Measurements from ENCODE around the gene TMEM222. TPM values are rescaled to one million over a fixed set of nuclear protein-coding genes. Genes with fewer than 3 reads are reported as not detected.

Gene TMEM222
- total RNA-seq, 2 experiments from 2014 or later: 33.7 to 35.7 TPM

DNA sequence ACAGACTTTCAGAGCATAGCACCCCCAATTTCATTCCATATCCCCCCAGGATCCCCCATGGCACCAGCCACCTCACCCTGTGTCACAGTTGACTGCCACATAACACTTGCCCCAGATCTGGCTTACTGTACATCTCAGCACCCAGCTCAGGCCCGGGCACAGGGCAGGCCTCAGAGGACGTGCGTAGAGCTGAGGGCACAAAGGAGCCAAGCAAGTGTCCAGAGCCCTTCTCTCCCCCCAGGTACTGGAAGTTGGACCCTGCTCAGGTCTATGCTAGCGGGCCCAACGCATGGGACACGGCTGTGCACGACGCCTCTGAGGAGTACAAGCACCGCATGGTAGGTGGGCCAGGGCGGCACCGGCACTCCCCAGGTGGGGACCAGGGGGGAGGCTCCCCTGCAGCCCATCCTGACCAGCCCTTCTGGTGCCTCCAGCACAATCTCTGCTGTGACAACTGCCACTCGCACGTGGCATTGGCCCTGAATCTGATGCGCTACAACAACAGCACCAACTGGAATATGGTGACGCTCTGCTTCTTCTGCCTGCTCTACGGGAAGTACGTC lies 11.8 kb downstream of the TMEM222 start:
- Mint-ChIP-seq H3K9me3 (no peaks in the 10 kb centered on the region), H3K27me3 (no peaks in the 10 kb centered on the region), H3K4me3 (no peak overlapping the region), H3K4me1 (peaks cover 29% of the 10 kb centered on the region), H3K27ac (no peak overlapping the region), H3K36me3 (ENCODE audit: low read depth) (peaks cover 61% of the 10 kb centered on the region)
- ChIA-PET CTCF (interaction anchor here (0.6 to 3.0 kb wide), 15 partner anchors 10 to 420 kb away, joined by 3 to 45 read pairs (median 6); partner anchors contain the start of genes SYTL1 and WDTC1), POLR2A (interaction anchor here (1.4 to 3.1 kb wide), 2 partner anchors 8 to 10 kb away, joined by 6 to 19 read pairs; partner anchors contain the start of gene SYTL1)
- no peak for DNase-seq

DNA sequence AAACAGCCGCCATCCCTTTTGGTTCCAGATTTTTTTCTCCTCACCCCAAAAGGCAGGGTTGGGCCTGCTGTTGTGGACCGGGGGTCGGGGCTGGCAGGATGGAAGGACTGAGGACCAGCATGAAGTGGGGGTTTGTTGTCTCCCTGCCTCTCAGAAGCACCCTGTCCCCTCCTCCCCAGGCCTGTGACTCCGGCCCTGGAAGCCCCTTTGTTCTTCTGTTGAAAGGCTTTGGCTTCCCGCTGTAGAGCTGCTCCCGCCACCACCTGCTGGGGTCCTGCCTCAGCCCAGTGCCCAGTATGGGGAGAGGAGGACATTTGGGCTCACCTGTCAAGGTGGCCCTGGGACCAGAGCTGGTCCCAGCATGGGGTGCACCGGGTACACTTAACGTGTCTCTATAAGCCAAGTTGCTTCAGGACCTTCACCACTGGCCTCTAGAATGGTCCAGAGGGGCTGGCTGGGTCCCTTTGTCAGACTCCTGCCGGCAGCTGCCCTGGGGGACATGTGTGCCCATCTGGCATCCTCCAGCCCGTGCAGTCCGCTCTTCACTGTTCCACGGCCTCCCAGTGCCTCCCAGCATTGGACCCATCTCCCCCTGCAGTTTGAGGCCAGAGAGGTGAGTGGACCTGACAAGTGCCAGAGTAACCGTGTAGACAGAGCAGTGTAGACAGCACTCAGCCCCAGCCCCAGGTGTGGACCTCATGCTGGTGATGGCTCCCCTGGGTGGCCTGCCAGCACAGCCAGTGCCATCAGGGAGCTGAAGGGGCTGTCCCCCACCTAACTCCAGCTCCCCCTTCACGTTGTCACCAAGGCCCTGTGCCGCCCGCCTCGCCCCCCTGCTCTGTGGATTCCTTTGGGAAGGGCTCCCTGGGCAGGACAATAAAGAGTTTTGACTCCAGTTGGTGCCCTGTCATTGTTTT lies 13.8 kb downstream of the TMEM222 start:
- DNase-seq: no peak
- ChIA-PET POLR2A (interaction anchor here (0.6 to 1.2 kb wide), 3 partner anchors 13 to 433 kb away, joined by 3 to 5 read pairs (median 3); no protein-coding TSS in a partner anchor), CTCF (interaction anchor here (1.0 kb wide), 1 partner anchor 21 kb away, joined by 4 read pairs; no protein-coding TSS in a partner anchor)
- H3K4me1 Mint-ChIP-seq: peaks cover 40% of the 10 kb centered on the region
- no peak overlapping the region for H3K4me3 Mint-ChIP-seq
- no peaks in the 10 kb centered on the region for H3K27me3 Mint-ChIP-seq
- no peaks in the 10 kb centered on the region for H3K9me3 Mint-ChIP-seq
- peaks cover 52% of the 10 kb centered on the region for H3K36me3 Mint-ChIP-seq (ENCODE audit: low read depth)
- H3K27ac Mint-ChIP-seq: no peak overlapping the region

DNA sequence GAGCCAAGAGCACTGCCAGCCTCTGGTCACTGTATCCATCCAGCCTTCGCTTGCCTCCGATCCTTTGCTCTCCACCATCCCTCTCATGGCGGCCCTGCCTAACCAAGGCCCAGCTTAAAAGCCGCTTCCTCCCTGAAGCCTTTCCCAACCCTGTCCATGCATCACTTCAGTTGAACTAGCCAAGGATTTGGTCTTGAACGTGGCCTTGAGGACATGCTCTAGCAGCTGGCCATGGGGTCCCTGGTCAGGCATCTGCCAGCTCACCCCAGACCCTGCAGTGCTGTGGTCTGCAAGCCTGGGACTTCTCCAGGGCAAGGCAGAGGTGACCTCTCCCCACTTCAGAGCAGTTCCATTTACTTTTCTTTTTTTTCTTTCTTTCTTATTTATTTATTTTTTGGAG lies 14.8 kb downstream of the TMEM222 start:
- Mint-ChIP-seq H3K4me1 (peaks cover 40% of the 10 kb centered on the region), H3K4me3 (no peak overlapping the region), H3K9me3 (no peaks in the 10 kb centered on the region), H3K36me3 (ENCODE audit: low read depth) (peaks cover 47% of the 10 kb centered on the region), H3K27ac (no peak overlapping the region), H3K27me3 (no peaks in the 10 kb centered on the region)
- CTCF ChIA-PET: interaction anchor here (0.9 to 1.0 kb wide), 2 partner anchors 20 to 21 kb away, joined by 3 to 4 read pairs; no protein-coding TSS in a partner anchor
- POLR2A ChIA-PET: interaction anchor here (0.6 to 1.2 kb wide), 2 partner anchors 51 to 434 kb away, joined by 3 read pairs; no protein-coding TSS in a partner anchor
- no peak for DNase-seq

DNA sequence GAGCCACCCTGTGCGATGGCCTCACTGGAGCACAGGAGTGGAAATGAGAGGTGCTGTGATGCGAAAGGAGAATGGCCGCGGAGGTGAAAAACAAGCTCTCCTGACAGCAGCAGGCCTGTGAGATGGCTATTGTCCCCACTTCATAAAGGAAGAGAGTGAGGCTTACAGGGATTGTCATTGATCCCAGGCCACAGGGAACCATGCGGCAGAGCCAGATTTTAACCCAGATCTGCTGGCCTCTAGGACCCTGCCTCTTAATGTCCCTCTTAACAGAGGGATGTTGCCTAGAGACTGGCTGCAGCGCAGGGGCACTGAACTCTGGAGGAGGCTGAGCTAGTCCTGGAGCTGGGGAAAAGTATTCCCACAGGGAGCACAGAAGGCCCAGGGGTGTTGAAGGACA lies 16.8 kb downstream of the TMEM222 start:
- peaks cover 32% of the 10 kb centered on the region for H3K4me1 Mint-ChIP-seq
- H3K9me3 Mint-ChIP-seq: no peaks in the 10 kb centered on the region
- H3K36me3 Mint-ChIP-seq (ENCODE audit: low read depth): peaks cover 40% of the 10 kb centered on the region
- CTCF ChIA-PET: interaction anchor here (0.5 kb wide), 1 partner anchor 15 kb away, joined by 3 read pairs; no protein-coding TSS in a partner anchor
- no peak overlapping the region for H3K4me3 Mint-ChIP-seq
- no peak for DNase-seq
- no peak overlapping the region for H3K27ac Mint-ChIP-seq
- H3K27me3 Mint-ChIP-seq: no peaks in the 10 kb centered on the region
- POLR2A ChIA-PET: interaction anchor here (0.9 kb wide), 1 partner anchor 18 kb away, joined by 3 read pairs; no protein-coding TSS in a partner anchor

DNA sequence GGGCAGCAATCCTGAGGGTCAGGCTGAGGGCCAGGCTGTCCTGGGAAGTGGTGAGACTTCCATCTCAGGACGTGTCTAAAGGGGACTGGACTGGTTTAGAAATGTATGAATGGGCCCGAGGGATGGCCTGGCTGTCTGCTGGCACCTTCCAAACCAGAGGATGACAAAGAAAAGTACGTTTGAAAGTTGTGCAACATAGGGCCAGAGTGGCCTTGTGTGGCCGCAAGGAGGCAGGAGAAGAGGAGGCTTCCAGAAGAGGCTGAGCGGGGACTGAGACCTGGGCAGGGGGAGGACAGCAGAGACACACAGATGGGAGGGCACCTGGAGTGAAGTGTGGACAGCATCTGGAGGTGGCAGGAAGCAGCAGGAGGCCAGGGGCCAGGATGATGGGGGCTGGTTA lies 17.2 kb downstream of the TMEM222 start:
- ChIA-PET CTCF (interaction anchor here (0.5 kb wide), 1 partner anchor 15 kb away, joined by 3 read pairs; no protein-coding TSS in a partner anchor), POLR2A (interaction anchor here (0.9 kb wide), 1 partner anchor 17 kb away, joined by 3 read pairs; no protein-coding TSS in a partner anchor)
- H3K36me3 Mint-ChIP-seq (ENCODE audit: low read depth): peaks cover 35% of the 10 kb centered on the region
- H3K27me3 Mint-ChIP-seq: no peaks in the 10 kb centered on the region
- no peak overlapping the region for H3K4me3 Mint-ChIP-seq
- no peak overlapping the region for H3K27ac Mint-ChIP-seq
- no peak for DNase-seq
- H3K4me1 Mint-ChIP-seq: peaks cover 35% of the 10 kb centered on the region
- no peaks in the 10 kb centered on the region for H3K9me3 Mint-ChIP-seq

DNA sequence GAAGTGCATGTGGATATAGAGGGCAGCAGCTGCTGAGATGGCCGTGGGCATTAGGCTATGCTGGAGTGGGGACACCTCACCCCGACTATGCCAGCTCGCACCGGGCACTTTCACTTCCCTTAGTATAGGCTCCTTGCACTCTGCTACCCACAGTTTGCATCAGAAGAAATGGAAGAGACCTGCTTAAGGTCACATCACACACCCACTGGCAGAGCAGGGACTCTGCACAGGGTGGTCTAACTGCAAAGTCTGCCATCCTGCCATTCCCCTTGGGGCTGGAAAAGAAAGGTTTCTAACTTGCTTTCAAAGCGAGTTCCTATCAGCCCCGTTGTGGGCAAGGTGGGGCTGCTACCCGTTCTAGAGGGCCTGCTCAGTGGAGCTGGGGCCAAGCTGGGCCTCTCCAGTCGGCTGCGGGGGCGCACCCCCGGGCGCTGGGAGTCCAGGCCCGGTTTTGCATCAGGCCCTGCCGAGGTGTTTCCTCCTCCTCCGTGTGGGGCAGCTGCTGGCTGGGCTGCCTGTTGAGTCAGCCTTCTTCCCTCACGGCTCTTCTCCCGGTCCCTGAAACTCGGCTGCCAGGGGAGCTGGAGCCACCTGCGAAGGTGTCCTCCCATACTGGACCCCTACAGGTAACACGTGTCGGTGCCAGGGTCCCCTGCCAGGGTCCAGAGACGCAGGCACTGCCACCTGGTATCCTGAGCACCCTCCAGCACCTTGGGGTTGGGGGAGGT lies 19.7 kb downstream of the TMEM222 start, which contains the start of gene SYTL1:
Gene SYTL1, plus strand, starts transcription at position 498 of the 728 bp plus-strand sequence. CDS start 3,313 bp downstream, outside the sequence.
- CTCF ChIA-PET: interaction anchor here (0.9 to 5.4 kb wide), 8 partner anchors 9 to 53 kb away, joined by 3 to 45 read pairs (median 5); partner anchors contain the start of gene MAP3K6
- Mint-ChIP-seq H3K27me3 (no peaks in the 10 kb centered on the region), H3K9me3 (no peaks in the 10 kb centered on the region), H3K4me1 (peaks cover 46% of the 10 kb centered on the region), H3K36me3 (ENCODE audit: low read depth) (peaks cover 28% of the 10 kb centered on the region), H3K4me3 (peak within 1 kb of the TSS; percentile 93), H3K27ac (peak within 1 kb of the TSS; percentile 95)
- DNase-seq: peak; percentile 79
- POLR2A ChIA-PET: interaction anchor here (0.9 to 5.6 kb wide), 11 partner anchors 10 to 384 kb away, joined by 3 to 93 read pairs (median 4); partner anchors contain the start of genes FAM76A, MAP3K6, TMEM222 and WASF2

DNA sequence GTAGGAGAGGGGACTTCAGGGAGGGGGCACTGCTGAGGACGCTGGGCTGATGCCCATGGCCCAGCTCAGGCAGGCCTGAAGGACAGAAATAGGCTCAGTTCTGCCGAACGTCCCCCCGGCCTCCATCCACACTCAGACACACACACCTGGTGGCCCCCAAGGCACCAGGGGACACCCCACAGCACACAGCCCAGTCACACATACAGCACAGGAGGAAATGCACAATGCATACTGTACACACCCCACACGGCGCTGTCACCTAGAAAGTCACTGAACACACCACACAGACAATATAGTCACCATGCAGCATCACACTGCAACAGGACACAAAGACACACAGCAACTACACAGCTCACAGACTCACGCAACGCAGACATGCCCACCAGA lies 20.4 kb downstream of the TMEM222 start:
- H3K27ac Mint-ChIP-seq: peak overlapping the region; percentile 95
- CTCF ChIA-PET: interaction anchor here (0.9 to 5.4 kb wide), 9 partner anchors 10 to 52 kb away, joined by 3 to 45 read pairs (median 5); partner anchors contain the start of gene MAP3K6
- peaks cover 31% of the 10 kb centered on the region for H3K36me3 Mint-ChIP-seq (ENCODE audit: low read depth)
- POLR2A ChIA-PET: interaction anchor here (0.9 to 5.6 kb wide), 12 partner anchors 10 to 383 kb away, joined by 3 to 93 read pairs (median 4); partner anchors contain the start of genes FAM76A, MAP3K6, TMEM222 and WASF2
- peak overlapping the region; percentile 93 for H3K4me3 Mint-ChIP-seq
- peak; percentile 58 for DNase-seq
- H3K9me3 Mint-ChIP-seq: no peaks in the 10 kb centered on the region
- no peaks in the 10 kb centered on the region for H3K27me3 Mint-ChIP-seq
- H3K4me1 Mint-ChIP-seq: peaks cover 50% of the 10 kb centered on the region

DNA sequence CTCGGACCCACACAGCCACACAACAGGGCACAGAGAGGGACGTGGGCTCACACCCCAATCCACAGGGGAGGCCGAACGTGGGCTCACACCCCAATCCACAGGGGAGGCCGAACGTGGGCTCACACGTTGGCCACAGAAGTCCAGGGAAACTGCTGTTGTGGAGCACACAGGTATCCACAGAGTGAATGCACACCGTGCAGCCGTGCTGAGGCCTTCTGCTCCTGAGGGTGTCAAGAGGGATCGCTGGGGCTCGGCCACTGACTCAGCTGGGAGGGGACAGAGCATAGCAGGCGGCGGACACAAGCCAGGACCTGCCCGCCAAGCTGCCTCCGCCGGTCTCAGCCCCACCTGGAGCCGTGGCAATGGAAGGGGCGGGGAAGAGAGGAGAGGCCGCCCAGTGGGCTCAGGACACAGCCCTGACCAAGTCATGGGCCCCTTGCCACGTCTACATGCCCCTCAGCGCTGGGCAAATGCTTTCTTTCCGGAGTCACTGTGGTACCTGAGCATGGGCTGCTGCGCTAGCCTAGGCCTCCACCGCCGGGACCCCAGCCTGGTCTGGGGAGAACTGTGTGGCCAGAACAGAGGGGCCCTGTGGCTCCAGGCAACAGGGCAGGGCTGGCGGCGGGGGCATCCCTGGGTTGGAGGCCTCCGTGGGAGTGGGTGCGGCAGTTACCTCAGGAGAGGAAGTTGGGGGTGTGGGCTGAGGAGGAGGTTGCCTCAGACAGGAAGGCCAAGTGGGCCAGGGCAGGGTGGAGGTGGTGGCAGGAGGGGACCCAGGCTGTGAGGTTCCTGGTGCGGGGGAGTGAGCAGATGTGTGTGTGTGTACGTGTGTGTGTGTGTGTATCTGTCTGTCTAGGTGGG lies 21.0 kb downstream of the TMEM222 start:
- Mint-ChIP-seq H3K4me1 (peaks cover 53% of the 10 kb centered on the region), H3K9me3 (no peaks in the 10 kb centered on the region), H3K27ac (peak overlapping the region; percentile 95), H3K4me3 (peak overlapping the region; percentile 93), H3K36me3 (ENCODE audit: low read depth) (peaks cover 35% of the 10 kb centered on the region), H3K27me3 (no peaks in the 10 kb centered on the region)
- ChIA-PET POLR2A (interaction anchor here (1.1 to 5.6 kb wide), 10 partner anchors 8 to 383 kb away, joined by 3 to 93 read pairs (median 5); partner anchors contain the start of genes FAM76A, MAP3K6, TMEM222 and WASF2), CTCF (interaction anchor here (1.0 to 5.4 kb wide), 6 partner anchors 10 to 320 kb away, joined by 3 to 45 read pairs (median 6); partner anchors contain the start of gene MAP3K6)
- peak; percentile 85 for DNase-seq

DNA sequence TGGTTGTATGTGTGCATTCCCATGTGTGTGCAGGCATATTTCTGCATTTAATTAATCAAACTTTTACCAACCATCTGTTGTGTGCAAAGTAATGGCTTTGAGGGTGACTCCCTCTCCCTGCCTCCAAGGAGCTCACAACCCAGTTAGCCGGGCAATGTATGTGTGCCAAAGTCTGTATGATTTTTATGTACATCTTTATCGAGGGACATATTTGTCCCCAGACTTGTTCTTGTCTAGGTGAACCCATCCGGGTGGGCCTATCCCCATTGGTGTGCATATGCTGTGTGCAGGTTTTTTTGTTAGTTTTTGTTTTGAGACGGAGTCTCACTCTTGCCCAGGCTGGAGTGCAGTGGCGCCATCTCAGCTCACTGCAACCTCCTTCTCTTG lies 21.7 kb downstream of the TMEM222 start:
- CTCF ChIA-PET: interaction anchor here (1.0 to 5.4 kb wide), 6 partner anchors 11 to 319 kb away, joined by 3 to 45 read pairs (median 6); partner anchors contain the start of gene MAP3K6
- no peak for DNase-seq
- Mint-ChIP-seq H3K36me3 (ENCODE audit: low read depth) (peaks cover 37% of the 10 kb centered on the region), H3K27ac (peak overlapping the region; percentile 95), H3K4me3 (peak overlapping the region; percentile 93), H3K9me3 (no peaks in the 10 kb centered on the region), H3K4me1 (peaks cover 53% of the 10 kb centered on the region), H3K27me3 (no peaks in the 10 kb centered on the region)
- POLR2A ChIA-PET: interaction anchor here (1.1 to 5.6 kb wide), 6 partner anchors 9 to 52 kb away, joined by 3 to 93 read pairs (median 16); partner anchors contain the start of genes MAP3K6 and TMEM222

DNA sequence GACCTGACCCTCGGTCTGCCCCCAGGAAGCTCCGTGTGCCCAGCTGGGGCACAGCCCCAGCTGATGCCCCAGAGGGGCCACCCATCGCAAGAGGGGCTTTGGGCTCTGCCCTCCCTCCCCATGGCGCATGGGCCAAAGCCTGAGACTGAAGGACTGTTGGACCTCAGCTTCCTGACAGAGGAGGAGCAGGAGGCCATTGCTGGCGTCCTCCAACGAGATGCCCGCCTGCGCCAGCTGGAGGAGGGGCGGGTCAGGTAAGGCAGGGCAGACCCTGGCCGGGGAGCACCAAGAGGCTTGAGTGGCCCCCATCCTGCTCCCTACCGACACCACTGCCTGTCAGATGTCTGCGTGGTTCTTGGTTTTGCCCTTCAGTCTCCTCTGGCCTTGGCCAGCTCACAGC lies 23.3 kb downstream of the TMEM222 start:
- peaks cover 43% of the 10 kb centered on the region for H3K4me1 Mint-ChIP-seq

DNA sequence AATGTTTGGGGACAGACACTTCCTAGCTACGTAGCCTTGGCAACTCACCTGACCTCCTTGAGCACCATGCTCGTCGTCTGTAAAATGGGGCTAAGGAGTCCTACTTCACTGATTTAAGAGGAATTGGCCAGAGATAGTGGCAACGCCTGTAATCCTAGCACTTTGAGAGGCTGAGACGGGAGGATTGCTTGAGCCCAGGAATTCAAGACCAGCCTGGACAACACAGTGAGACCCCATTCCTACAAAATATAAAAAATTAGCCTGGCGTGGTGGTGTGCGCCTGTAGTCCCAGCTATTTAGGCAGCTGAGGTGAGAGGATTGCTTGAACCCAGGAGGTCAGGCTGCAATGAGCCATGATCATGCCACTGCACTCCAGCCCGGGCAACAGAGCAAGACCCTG lies 24.4 kb downstream of the TMEM222 start:
- POLR2A ChIA-PET: interaction anchor here (1.0 to 5.6 kb wide), 4 partner anchors 8 to 20 kb away, joined by 3 to 93 read pairs (median 7); partner anchors contain the start of gene MAP3K6
- H3K4me1 Mint-ChIP-seq: peaks cover 35% of the 10 kb centered on the region
- CTCF ChIA-PET: interaction anchor here (1.1 to 5.4 kb wide), 3 partner anchors 11 to 14 kb away, joined by 6 to 45 read pairs (median 36); no protein-coding TSS in a partner anchor
- H3K27ac Mint-ChIP-seq: no peak overlapping the region
- H3K9me3 Mint-ChIP-seq: no peaks in the 10 kb centered on the region
- no peak for DNase-seq
- H3K4me3 Mint-ChIP-seq: no peak overlapping the region
- H3K27me3 Mint-ChIP-seq: no peaks in the 10 kb centered on the region
- peaks cover 42% of the 10 kb centered on the region for H3K36me3 Mint-ChIP-seq (ENCODE audit: low read depth)

More for the DNA sequence above, 23.3 kb downstream of the TMEM222 start:
- ChIA-PET CTCF (interaction anchor here (1.1 to 5.4 kb wide), 3 partner anchors 10 to 13 kb away, joined by 4 to 45 read pairs (median 36); no protein-coding TSS in a partner anchor), POLR2A (interaction anchor here (0.8 to 5.6 kb wide), 3 partner anchors 10 to 28 kb away, joined by 5 to 93 read pairs (median 10); partner anchors contain the start of gene MAP3K6)
- Mint-ChIP-seq H3K9me3 (no peaks in the 10 kb centered on the region), H3K27me3 (no peaks in the 10 kb centered on the region), H3K27ac (peak overlapping the region; percentile 68), H3K4me3 (peak overlapping the region; percentile 63), H3K36me3 (ENCODE audit: low read depth) (peaks cover 39% of the 10 kb centered on the region)
- DNase-seq: no peak

All from activated CD4-positive, alpha-beta memory T cell treated with anti-CD3 and anti-CD28 coated beads, Interleukin-2, amount 10 ng/mL, durations not matched to agents 7 days and 5 days (primary cell).